H1 (cell line): Measurements from ENCODE around the gene TPP1. TPM values are rescaled to one million over a fixed set of nuclear protein-coding genes. Genes with fewer than 3 reads are reported as not detected.

Source experiments
- POU5F1 ChIP-seq: IDR thresholded peaks from 2 replicates; pipeline ENCODE4 v1.6.1; 2011; ENCODE audit warnings: low read depth, mild to moderate bottlenecking, low read length, moderate library complexity
- SIN3A ChIP-seq, 2 experiments: IDR thresholded peaks in 1 of 2; conservative IDR thresholded peaks in 1 of 2; 2 replicates each; pipeline ENCODE4 v1.6.1; 2011 to 2012; ENCODE audit warnings: low read length in 2 of 2, improper control_type of control experiment in 1 of 2, low read depth in 1 of 2, mild to moderate bottlenecking in 1 of 2
- polyA plus RNA-seq, 7 experiments: library from polyadenylated mRNA; depleted of rRNA in 3 of 7; stranded (reverse) in 5 of 7; unstranded in 2 of 7; fragments of >200 nt in 5 of 7; fragments of 200-250 nt in 2 of 7; gene quantifications; 1 replicate in 5 of 7; 2 replicates in 1 of 7; 4 replicates in 1 of 7; pipeline versions ENCODE4 v1.2.1 to v1.2.3, GENCODE V29; 2011 to 2013; ENCODE audit warnings: missing spikeins in 2 of 7, mixed read lengths in 2 of 7
- total RNA-seq: library from RNA; stranded (reverse); fragmentation: NEBNext Ultra II Directional; extraction: Animal tissue kit (Norgen Biotek cat#: 25700); gene quantifications from 2 replicates; pipeline ENCODE4 v1.2.1, GENCODE V29; 2021
- TF ChIP-seq, protein P1 (sequence below): fragments of 300-600 bp; sonication (generic); IDR thresholded peaks from 2 replicates; pipeline ENCODE4 v1.7.1; 2012; ENCODE audit warnings: low read length, moderate library complexity, mild to moderate bottlenecking, inconsistent platforms; ENCODE audit not compliant: insufficient replicate concordance

TPP1 gene
- total and polyA plus RNA-seq, 2 of the 8 experiments (the other 6 are each of a cell fraction or from before 2014, with no cell fraction given): 36.1 to 77.5 TPM

- TF ChIP-seq, protein P1, sequence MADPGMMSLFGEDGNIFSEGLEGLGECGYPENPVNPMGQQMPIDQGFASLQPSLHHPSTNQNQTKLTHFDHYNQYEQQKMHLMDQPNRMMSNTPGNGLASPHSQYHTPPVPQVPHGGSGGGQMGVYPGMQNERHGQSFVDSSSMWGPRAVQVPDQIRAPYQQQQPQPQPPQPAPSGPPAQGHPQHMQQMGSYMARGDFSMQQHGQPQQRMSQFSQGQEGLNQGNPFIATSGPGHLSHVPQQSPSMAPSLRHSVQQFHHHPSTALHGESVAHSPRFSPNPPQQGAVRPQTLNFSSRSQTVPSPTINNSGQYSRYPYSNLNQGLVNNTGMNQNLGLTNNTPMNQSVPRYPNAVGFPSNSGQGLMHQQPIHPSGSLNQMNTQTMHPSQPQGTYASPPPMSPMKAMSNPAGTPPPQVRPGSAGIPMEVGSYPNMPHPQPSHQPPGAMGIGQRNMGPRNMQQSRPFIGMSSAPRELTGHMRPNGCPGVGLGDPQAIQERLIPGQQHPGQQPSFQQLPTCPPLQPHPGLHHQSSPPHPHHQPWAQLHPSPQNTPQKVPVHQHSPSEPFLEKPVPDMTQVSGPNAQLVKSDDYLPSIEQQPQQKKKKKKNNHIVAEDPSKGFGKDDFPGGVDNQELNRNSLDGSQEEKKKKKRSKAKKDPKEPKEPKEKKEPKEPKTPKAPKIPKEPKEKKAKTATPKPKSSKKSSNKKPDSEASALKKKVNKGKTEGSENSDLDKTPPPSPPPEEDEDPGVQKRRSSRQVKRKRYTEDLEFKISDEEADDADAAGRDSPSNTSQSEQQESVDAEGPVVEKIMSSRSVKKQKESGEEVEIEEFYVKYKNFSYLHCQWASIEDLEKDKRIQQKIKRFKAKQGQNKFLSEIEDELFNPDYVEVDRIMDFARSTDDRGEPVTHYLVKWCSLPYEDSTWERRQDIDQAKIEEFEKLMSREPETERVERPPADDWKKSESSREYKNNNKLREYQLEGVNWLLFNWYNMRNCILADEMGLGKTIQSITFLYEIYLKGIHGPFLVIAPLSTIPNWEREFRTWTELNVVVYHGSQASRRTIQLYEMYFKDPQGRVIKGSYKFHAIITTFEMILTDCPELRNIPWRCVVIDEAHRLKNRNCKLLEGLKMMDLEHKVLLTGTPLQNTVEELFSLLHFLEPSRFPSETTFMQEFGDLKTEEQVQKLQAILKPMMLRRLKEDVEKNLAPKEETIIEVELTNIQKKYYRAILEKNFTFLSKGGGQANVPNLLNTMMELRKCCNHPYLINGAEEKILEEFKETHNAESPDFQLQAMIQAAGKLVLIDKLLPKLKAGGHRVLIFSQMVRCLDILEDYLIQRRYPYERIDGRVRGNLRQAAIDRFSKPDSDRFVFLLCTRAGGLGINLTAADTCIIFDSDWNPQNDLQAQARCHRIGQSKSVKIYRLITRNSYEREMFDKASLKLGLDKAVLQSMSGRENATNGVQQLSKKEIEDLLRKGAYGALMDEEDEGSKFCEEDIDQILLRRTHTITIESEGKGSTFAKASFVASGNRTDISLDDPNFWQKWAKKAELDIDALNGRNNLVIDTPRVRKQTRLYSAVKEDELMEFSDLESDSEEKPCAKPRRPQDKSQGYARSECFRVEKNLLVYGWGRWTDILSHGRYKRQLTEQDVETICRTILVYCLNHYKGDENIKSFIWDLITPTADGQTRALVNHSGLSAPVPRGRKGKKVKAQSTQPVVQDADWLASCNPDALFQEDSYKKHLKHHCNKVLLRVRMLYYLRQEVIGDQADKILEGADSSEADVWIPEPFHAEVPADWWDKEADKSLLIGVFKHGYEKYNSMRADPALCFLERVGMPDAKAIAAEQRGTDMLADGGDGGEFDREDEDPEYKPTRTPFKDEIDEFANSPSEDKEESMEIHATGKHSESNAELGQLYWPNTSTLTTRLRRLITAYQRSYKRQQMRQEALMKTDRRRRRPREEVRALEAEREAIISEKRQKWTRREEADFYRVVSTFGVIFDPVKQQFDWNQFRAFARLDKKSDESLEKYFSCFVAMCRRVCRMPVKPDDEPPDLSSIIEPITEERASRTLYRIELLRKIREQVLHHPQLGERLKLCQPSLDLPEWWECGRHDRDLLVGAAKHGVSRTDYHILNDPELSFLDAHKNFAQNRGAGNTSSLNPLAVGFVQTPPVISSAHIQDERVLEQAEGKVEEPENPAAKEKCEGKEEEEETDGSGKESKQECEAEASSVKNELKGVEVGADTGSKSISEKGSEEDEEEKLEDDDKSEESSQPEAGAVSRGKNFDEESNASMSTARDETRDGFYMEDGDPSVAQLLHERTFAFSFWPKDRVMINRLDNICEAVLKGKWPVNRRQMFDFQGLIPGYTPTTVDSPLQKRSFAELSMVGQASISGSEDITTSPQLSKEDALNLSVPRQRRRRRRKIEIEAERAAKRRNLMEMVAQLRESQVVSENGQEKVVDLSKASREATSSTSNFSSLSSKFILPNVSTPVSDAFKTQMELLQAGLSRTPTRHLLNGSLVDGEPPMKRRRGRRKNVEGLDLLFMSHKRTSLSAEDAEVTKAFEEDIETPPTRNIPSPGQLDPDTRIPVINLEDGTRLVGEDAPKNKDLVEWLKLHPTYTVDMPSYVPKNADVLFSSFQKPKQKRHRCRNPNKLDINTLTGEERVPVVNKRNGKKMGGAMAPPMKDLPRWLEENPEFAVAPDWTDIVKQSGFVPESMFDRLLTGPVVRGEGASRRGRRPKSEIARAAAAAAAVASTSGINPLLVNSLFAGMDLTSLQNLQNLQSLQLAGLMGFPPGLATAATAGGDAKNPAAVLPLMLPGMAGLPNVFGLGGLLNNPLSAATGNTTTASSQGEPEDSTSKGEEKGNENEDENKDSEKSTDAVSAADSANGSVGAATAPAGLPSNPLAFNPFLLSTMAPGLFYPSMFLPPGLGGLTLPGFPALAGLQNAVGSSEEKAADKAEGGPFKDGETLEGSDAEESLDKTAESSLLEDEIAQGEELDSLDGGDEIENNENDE: no peak
- TF ChIP-seq SIN3A (conservative IDR thresholded peaks at IDR 0.05 in 1 of 2, IDR thresholded peaks at IDR 0.05 in 1 of 2; ENCODE audit: low read depth in 1 of 2, low read length in 2 of 2): no peak
- no peak for TF ChIP-seq POU5F1
These were observed 20.7 kb downstream of the TPP1 start (continued) for GRCh38 chr11:6598555-6598954.
